ENCODE data around the gene DAO.

The DAO gene

DNA sequence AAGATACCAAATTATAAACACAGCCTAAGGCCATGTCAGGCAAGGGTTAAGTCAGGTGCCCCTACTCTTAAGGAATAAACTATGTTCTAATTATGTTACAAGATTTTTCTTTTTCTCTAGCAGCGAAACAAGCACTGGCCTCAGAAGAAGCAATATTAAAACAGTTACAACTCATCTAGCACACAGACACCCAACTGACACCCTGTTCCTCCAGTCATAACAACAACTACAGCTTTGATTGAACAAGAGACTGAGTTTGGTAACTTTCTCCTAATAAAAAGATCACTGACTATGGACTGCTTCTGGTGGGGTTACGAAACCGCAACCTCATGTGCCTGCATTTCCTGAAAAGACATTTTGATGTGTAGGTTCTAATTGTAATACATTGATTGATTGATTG, 3.3 kb upstream of the DAO start:
- DNase-seq: no peak

DNA sequence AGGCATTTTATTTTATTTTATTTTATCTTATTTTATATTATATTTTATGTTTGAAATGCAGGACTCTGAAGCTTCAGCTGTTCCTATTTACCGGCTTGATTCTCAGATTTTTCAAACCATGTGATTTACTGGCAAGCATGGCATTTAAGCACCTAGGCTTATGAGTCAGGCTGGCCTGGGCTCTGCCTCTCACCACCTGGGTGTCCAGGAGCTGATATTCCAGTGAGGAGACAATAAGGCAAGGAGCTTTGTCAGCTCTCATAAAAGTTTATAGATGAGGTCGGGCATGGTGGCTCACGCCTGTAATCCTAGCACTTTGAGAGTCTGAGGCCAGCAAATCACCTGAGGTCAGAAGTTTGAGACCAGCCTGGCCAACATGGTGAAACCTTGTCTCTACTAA, 2.1 kb downstream of the DAO start:
- no peak for DNase-seq

DNA sequence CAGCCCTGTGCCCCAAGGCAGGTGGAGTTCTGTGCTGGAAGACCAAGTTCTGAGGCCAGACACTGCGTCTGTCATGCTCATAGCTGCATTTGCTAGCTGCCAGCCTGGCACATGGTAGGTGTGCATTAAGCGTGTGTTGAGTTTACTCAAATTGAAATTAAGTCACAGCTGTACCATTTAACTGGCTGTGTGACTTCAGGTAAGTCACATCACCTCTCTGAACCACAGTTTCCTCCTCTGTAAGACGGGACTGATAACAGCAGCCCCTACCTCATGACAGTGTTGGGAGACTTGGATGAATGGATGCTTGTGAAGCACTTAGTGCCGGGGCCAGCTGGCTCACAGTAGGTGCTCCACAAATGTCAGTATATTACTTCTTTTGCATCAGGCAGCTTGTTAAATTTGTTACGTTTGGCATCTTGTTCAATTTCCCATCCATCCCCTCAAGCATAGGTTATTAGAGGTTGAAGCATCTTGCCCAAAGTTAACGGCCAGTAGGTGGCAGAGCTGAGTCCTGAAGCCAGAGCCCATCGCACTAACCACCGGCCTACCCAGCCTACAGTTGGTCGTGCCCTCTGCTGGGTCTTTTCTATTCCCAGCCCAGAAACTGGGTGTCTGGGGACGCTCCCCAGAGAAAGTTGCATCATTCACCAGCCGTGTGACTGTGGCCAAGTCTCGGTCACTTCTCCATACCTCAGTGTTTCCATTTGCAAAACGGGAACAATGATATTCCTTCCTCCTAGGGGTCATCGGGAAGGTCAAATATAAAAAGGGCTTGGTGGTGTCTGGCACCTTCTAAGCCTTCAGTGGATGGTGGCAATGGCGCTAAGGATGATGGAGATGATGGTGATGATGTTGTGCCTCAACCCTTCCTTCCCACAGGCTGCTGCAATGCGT, 4.5 kb downstream of the DAO start:
- no peak for DNase-seq

DNA sequence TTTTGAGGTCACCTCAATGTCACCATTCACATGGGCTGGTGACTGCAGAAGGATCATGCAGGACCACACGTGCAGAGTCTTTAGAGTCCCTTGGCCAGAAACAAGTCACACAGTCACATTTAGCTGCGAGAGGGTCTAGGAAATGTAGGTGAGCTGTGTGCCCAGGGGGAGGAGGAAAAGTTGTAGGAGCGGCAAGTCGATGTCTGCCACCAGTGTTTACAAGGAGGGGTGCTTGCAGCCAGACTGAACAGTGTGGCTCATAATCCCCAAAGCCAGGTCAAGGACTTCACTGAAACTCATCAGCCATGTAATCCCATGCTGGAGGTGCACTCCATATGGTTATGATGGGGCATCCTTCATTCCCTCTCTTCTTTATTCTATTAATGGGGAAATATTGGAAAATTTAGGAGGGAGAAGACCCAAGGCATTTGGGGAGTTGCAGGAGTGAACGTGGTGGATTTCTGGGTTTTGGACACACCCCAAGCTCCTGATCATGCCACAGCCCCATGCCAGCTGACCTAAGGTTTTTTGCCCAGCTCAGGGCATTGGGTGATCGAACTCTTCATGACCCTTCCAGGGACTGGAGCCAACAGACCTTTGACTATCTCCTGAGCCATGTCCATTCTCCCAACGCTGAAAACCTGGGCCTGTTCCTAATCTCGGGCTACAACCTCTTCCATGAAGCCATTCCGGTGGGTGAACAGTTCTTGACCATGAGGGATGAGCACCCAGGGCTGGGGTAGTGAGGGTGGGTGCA, 7.2 kb downstream of the DAO start:
- DNase-seq: no peak

DNA sequence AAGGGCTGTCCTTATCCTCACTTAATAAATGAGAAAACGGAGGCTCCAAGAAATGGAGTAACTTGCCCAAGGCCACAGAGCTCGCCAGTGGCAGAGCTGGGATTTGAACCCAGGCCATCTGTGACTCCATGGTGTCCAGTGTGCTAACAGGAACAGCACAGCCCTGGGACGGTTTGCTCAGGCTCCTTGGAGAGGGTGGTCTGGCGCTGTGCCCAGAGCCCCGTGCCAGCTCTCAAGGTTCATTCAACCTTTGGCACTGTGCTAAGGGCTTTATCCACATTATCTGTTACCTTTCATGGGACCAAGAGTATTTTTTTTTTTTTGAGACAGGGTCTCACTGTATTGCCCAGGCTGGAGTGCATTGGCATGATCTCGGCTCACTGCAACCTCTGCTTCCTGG, 8.1 kb downstream of the DAO start:
- DNase-seq: no peak

DNA sequence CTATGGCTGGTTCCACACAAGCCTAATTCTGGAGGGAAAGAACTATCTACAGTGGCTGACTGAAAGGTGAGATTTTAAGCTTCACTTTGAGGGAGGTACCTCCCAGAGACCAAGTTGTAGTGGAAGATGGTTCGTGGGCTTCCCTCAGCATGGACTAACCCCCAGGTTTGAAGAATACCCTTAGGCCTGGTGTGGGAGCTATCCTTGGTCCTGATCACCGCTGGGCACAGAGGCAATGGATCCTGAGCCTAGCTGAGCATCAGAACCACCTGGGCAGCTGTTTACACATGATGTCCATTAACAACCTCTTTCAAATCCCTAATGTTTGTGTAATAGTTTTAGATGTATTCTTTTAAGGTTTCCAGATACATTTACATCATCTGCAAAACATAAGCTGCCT, 10.3 kb downstream of the DAO start:
- DNase-seq: no peak

DNA sequence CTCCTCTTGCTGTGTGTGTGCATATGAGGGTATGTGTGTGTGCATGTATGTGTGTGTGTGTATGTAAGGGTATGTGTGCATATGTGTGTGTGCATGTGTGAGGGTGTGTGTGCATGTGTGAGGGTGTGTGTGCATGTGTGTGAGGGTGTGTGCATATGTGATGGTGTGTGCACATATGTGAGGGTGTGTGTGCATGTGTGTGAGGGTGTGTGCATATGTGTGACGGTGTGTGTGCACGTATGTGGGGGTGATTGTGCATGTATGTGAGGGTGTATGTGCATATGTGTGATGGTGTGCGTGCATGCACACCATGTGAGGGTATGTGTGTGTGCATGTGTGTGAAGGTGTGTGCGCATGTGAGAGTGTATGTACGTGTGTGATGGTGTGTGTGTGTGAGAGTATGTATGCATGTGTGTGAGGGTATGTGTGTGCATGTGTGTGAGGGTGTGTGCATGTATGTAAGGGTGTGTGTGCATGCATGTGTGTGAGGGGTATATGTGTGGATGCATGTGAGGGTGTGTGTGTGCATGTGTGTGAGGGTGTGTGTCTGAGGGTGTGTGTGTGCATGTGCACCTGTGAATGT, 15.4 kb downstream of the DAO start:
- no peak for DNase-seq

DNA sequence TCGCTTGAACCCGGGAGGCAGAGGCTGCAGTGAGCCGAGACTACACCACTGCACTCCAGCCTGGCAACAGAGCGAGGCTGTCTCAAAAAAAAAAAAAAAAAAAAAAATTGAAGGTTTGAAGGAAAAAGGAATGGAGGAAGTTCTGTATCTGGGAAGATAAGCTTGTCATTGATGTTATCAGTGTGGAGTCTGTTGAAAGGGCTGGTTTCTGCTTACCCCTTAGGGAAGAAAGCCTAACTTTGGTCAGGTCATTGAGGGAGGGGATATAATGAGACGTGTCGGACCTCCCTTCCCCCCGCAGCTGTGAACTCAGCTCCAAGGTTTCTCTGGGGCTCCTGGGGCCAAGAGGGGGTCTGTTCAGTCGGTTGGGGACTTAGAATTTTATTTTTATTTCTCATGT, 16.4 kb downstream of the DAO start:
- DNase-seq: no peak

DNA sequence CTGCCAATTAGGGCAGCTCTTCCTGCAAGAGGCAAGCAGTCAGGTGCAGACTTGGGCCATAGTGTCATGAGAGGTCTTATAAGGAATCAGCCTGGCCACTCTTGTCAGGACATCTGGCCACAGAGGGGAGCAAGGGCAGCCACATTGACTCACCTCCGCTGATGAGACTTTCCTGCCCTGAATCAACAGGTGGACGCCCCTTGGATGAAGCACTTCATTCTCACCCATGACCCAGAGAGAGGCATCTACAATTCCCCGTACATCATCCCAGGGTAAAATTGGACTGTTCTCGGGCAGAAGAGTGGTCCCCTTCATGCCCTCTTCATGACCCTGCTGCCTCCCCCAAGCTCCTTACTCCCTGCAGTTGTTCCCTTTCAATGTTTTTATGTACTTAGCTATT, 16.9 kb downstream of the DAO start:
- no peak for DNase-seq

DNA sequence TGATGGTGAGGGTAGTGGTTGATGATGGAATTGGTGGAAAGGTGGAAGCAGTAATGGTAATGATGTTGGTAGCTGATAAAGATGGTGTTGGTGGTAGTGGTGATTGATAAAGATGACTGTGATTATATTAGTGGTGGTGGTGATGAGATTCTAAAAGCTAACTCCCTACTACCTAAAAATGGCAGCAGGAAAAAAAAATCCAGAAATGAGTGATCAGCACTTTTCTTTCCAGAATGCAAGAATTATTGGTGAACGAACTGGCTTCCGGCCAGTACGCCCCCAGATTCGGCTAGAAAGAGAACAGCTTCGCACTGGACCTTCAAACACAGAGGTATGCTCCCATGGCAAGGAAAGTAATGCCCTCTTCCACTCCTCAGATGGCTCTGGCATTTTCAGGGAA, 19.3 kb downstream of the DAO start:
- DNase-seq: no peak

DNA sequence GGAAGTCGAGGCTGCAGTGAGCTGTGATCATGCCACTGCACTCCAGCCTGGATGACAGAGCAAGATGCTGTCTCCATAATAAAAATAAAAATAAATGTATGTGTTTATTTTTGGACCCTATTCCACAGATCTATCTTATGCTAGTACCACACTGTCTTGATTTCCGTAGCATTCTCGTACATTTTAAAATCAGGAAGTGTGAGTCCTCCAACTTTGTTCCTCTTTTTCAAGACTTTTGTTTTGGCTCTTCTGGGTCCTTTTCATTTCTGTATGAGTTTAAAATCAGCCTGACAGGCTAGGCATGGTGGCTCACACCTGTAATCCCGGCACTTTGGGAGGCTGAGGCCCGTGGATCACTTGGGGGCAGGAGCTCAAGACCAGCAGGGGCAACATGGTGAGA, 25.8 kb downstream of the DAO start:
- DNase-seq: no peak

DNA sequence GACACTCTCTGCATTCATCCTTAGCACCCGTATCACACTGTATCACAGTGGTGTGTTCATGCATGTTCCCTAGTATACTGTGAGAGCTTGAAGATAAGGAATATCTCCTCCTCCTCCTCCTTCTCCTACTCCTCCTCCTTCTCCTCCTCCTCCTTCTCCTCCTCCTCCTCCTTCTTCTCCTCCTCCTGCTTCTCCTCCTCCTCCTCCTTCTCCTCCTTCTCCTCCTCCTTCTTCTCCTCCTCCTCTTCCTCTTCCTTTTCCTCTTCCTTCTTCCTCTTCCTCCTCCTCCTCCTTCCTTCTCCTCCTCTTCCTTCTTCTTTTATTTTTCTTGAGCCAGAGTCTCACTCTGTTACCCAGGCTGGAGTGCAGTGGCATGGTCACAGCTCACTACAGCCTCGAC, 27.1 kb downstream of the DAO start:
- DNase-seq: no peak

DNA sequence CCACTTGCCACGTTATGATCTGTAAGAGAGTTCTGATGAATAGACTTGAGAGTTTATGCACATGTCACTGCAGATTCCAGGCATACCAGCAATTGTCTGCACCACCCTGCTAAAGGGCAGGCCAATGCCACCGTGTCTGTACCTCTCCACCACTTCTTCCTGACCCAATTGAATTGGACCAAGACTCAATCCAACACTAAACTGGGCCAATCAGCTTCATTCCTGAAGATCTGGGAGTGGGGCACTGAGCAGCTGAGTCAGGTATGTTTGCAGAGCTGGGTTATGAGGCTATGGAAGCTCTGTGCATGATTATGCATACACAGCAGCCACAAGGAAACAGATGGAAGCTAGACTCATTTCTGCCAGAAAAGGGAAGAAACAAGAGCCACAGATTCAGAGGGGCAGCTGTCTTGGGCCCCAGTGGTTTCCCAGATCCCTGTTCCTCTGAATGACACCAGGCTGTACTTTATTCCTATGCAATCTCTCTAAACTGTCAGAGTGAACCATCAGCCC, 28.0 kb downstream of the DAO start:
- no peak for DNase-seq

DNA sequence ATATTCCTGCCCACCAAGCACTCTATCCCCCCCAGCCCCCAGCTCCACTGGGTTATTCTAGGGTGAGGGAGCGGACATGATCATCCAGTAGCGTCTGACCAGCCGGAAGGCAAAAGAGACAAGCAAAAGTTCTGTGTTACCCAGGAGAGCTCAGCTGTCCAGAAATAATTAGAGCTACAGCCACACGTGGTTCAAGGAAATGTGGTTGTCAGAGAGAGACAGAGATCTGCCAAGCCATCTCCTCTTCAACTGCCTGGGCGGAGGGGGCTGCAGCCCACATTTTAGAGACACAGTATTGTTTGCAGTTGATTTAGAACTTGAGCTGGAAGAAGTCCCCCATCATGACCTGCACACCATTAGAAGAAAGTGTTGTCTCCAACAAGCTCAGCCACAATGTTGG, 30.4 kb downstream of the DAO start:
- DNase-seq: no peak

DNA sequence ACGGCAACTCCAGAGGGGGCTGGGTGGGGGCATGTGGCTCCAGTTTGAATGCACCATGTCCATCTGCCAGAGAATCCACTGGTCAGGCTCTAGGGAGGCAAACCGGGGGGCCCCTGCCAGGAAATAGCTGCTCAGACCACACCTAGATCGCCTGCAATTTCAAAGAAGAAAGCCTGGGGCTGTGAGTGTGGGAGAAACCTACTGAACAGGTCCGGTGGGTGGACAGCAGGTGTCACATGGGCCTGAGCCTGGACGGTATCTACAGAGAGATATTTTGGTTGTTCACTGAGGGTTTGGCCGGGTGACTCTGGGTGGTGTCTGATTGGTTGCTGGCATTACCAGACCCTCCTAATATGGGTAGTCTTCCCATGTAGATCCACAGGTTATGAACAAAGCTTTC, 32.0 kb downstream of the DAO start:
- no peak for DNase-seq

DNA sequence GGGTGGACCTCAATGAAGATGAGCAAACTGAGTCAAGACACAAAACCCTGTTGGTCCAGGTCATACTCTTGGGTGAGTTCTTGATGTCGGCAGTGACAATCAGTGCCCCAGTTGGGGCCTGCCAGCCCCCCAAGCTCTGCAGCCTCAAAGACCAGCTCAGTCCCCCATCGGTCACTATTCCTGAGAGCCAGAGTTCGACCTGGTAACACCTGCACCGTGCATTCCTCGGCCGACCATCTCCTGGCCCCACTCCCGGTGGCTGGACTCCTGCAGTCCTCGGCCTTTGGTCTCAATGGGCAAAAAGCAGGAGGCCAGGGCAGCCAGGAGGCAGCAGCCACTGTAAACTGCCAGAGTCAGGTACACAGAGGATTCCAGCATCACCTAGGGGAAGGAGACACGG, 32.5 kb downstream of the DAO start:
- DNase-seq: no peak

DNA sequence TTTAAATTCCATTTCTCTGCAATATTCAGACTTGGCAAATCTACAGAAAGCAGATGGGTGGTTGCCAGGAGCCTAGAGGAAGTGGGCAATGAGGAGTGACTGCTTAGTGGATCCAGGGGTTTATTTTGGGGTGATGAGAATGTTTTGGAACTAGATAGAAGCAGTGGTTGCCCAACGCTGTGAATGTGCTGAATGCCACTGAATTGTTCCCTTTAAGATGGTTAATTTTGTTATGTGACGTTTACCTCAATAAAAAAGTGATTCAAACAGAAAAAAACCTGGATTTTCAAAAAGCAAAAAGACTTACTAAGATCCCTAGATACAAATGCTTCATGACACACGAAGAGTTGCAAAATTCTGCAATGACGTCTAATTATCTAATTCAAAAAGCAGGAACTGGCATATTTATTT, 34.2 kb downstream of the DAO start:
- no peak for DNase-seq

DNA sequence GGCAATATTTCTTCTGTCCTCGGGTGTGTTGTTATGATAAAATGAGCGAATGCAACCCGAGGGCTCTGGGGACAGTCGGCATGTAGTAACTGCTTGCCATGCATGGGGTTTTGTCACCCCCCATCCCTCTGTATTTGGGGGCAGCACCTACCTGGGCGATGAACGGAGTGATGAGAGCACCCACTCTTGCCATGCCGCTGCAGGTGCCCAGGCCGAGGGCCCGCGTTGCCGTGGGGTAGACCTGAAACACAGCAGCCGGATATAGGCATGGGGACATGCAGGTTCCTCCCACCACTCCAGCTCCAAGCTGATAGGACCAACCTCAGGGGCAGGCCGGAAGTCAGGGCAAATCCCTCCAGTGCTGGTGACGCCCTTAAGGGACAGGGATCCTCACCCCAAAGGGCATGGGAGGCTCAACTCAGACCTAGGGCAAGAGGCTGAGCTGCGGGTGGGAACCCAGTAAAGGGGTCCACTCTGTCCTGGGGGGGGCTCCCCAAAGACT, 35.8 kb downstream of the DAO start:
- DNase-seq: no peak

DNA sequence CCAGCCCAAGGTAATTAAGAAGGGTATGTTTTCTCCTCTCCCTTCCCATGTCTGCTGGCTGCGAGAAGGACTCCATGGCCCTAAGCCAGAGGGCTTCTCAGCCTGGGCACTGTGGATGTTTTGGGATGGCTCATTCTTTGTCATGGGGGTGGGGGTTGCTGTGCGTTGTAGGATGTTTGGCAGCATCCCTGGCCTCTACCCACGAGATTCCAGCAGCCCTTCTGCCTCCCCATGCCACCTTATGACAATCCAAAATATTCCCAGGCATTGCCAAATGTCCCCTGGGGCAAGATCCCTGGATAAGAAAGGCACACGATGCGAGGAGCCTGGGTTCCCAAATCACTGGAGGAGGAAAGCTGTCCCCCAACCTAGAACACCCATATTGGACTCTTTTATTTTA, 36.4 kb downstream of the DAO start:
- DNase-seq: no peak

DNA sequence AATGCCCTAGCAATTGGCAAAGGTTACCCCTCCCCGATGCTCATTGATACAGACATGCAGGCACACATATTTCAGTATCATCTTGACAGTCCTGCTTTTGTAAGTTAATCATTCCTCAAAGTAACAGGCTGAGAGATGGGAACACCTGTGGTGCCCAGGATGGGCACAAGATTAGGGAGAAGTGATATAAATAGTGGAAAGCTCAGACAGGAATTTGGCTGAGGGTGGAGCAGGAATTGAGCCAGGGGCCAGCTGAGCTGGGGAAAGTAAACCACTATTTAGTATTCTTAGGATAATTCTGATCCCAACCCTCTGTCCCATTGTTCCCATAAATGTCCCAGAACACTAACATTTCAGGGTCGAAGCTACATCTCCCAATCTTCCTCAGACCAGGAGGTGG, 38.3 kb downstream of the DAO start:
- no peak for DNase-seq

DNA sequence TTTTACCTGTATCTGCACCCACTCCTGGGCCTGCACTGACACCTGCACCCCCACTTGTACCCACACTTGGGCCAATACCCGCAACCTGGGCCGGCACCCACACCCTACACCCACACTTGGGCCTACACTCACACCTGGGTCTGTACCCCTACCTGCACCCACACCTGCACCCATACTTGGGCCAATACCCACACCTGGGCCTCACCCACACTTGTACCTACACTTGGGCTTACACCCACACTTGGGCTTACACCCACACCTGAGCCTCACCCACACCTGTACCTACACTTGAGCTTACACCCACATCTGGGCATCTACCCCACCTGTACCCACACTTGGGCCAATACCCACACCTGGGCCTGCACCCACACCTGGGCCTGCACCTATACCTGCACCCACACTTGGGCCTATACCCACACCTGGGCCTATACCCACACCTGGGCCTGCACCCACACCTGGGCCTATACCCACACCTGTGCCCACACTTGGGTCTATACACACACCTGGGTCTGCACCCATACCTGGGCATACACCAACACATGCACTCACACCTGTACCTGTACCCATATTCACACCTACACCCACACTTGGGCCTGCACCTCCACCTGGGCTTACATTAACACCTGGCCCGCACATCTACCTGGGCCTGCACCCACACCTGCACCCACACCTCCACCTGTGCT, 39.2 kb downstream of the DAO start:
- no peak for DNase-seq

DNA sequence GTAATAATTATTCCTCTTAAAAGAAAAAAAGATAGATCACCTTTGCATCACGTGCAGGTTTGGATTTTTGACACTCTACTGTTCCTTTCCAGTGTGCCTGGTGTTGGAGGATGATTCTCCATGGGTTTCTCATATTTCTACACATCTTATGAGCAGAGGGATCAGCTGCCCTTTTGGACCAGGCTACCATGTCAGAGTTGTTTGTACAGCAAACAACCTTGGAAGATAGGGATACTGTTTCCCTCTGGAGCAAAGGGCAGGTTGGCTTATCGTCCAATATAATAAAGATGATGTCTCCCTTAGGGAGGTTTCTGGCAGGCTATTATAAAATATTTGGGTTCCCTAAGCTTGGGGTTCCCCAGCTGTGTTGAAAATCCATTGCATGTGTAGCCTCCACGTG, 42.1 kb downstream of the DAO start:
- DNase-seq: no peak

DNA sequence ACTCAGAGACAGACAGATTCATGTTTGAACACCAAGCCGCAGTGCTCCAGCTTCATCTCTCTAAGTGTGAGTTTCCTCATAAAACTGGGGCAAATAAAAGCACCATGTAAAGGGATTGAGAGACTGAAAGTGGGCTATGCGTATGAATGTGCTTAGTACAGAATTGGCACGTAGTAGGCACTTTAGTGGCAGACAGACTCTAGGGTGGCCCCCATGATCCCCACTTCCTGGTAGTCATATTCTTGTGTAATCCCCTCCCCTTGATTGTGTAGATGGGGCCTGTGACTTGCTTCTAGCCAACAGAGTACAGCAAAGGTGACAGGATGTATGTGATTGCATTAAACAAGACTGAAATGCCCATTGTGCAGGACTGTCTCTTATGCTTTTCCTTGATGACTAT, 43.0 kb downstream of the DAO start:
- DNase-seq: no peak
